Measurements from ENCODE around the gene ATF4.

DNA sequence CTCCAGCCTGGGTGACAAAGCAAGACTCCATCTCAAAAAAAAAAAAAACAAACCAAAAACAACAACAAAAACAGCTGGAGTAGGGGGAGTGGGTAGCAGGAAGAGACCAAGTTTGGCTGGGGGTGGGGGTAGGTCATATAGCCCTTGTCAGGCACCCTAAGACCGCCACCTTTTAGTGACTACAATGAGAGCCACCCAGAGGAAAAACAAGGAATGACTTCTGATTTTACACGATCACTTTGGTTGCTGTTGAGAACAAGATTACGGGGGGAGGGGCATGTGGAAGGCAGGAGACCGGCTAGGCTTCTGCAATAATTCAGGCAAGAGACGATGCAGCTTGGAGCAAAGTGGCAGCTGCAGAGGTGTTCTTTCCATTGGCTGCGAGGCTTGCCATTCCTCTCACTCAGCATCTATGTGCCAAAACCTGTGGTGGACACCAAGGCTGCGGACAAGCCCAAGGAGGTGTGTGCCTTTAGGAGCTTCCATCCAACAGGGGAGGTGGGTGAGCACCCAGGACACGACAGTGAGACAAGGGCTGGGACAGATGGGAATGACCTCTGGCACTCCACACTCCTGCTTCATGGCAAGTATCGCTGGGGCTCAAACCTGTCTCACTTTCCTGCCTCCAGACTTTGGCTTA lies 10.4 kb downstream of the ATF4 start:
- TF ChIP-seq EZH2 (IDR thresholded peaks at IDR 0.05; ENCODE audit: borderline replicate concordance, low read depth, low read length, severe bottlenecking): no peak
- peak in 1 of 2 donors; percentile 32 for TF ChIP-seq CTCF (IDR thresholded peaks at IDR 0.05; ENCODE audit: extremely low read depth in 1 of 2, insufficient read depth in 1 of 2, low read depth in 1 of 2, low read length in 2 of 2)
- TF ChIP-seq POLR2AphosphoS5 (IDR thresholded peaks at IDR 0.05; ENCODE audit: insufficient read depth, low read depth, low read length): peak; percentile 16
- no peak for TF ChIP-seq POLR2A (IDR thresholded peaks at IDR 0.05; ENCODE audit: low read depth, low read length)
- TF ChIP-seq MYC (IDR thresholded peaks at IDR 0.05; ENCODE audit: low read depth, low read length): no peak
- TF ChIP-seq, protein P1, sequence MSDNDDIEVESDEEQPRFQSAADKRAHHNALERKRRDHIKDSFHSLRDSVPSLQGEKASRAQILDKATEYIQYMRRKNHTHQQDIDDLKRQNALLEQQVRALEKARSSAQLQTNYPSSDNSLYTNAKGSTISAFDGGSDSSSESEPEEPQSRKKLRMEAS (IDR thresholded peaks at IDR 0.05; ENCODE audit: insufficient read depth, insufficient read length): no peak
